Femur (tissue), 1 donor: Measurements from ENCODE around the gene CYP4F2.
"Not testable (repeated sequence)": the region's sequence is repeated elsewhere in the genome, so short reads cannot be mapped to it uniquely, and the experiment has no call there.

Experiments used
- DNase-seq: peaks from one replicate; pipeline ENCODE4 v3.0.0-alpha.2; 2017

Gene CYP4F2

DNA sequence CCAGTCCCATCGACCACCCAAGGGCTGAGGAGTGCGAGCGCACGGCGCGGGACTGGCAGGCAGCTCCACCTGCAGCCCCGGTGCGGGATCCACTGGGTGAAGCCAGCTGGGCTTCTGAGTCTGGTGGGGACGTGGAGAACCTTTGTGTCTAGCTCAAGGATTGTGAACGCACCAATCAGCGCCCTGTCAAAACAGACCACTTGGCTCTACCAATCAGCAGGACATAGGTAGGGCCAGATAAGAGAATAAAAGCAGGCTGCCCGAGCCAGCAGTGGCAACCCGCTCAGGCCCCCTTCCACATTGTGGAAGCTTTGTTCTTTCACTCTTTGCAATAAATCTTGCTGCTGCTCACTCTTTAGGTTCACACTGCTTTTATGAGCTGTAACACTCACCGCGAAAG is 2.2 kb upstream of the CYP4F2 start:
- DNase-seq, result not testable (repeated sequence)

DNA sequence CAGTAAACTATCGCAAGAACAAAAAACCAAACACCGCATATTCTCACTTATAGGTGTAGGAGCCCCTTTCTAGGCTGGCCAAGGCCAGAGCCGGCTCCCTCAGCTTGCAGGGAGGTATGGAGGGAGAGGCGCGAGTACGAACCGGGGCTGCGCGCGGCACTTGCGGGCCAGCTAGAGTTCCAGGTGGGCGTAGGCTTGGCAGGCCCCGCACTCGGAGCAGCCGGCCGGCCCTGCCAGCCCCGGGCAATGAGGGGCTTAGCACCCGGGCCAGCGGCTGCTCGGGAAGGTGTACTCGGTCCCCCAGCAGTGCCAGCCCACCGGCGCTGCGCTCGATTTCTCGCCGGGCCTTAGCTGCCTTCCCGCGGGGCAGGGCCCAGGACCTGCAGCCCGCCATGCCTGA is 1.7 kb upstream of the CYP4F2 start:
- not testable (repeated sequence) for DNase-seq

DNA sequence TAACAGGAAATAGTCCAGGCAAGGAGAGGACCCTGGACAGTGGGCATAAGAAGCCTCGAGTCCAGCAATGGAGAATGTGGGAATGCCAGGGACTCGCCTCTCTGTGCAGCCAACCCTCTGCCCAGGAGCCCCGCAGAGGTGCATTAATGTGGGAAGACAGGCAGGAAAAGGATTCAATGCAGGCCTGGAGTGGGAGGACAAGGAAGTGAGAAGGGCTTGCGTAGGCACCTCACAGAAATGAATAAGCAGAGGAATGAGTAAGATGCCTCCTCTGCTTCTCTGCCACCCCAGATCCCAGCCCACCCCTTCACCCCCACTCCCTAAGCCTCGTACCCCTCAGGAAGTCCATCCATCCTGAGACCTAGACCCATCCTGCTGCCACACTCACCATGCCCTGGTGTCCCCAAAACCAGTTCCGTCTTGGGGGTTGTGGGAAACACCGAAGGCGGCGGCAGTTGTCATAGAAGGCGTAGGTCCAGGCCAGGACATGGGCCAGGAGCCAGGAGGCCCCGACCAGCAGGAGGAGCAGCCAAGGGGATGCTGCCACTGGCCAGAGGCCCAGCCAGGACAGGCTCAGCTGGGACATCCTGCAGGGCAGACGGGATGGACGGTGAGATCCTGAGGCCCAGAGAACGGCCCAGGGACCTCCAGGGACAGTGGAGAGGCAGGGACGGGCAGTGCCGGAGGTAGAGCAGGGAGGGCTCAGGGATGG is 692 bp downstream of the CYP4F2 start:
- DNase-seq, result no peak

DNA sequence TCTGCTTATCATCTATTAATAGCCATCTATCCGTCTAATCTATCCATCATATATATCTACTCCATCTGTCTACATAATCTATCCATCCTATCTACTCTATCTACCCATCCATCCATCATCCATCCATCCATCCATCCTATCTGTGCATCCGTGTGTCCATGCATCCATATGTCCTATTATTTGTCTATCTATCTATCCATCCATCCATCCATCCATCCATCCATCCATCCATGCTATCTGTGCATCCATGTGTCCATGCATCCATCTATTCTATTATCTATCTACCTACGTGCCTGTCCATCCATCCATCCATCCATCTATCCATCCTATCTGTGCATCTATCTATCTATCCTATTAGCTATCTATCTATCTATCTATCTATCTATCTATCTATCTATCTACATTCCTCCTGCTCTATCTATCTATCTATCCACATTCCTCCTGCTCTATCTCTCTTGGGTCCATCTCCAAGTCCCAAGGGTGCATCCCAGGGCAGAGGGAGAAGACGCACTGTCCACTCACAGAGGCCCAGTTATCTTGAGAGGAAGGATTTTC is 1.9 kb downstream of the CYP4F2 start:
- DNase-seq, result no peak

DNA sequence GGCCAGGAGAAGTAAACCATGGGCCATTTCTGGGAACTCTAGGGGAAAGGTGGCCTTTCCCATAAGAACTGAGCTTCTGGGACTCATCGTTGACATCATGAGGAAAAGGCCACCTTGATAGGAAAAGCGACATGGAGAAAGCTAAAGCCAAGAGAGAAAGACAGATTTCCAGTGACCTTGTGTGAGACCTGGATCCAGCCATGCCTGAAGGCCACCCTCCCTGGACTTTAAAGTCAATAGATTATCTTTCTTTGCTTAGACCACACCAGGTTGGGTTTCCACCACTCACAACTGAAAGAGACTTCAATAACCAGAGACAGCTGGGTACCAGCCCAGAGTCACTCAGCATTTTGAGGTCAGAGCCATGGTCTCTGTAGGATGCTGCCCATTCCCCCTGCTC is 3.5 kb downstream of the CYP4F2 start:
- DNase-seq, result no peak

DNA sequence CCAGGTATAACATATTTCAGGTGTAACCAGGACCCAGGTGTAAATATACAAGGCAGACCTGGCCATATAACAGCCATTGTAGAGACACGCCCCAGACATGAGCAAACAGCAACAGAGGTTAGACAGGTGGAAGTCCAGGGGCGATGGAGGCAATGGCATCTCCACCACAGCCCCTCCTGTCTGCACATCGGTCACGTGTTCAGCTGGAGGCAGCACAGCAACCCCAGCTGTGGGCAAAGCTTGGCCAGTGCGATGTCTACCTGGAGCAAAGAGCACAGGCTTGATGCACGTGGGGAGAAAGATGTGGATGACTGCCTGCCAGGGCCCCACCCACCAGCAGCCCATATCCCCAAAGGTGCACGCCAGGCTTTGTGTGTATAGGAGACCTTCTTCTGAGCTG is 4.4 kb downstream of the CYP4F2 start:
- DNase-seq, result no peak

DNA sequence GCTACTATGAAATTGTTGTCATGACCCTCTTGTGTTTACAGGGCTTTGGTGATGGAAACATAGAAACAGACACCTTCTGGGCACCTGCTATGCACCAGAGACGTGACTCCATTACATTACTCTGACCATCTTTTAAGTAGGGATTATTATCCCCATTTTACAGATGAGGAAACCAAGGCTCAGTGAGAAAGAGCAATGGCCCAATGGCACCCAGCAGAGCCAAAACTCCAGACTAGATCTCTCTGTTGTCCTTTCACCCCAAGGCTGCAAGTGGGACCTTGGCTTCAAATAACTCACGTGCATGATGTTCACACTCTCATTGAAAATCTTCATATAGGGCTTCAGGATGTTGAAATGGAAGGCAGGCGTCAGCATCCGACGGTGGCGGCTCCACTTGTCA is 5.9 kb downstream of the CYP4F2 start:
- no peak for DNase-seq

DNA sequence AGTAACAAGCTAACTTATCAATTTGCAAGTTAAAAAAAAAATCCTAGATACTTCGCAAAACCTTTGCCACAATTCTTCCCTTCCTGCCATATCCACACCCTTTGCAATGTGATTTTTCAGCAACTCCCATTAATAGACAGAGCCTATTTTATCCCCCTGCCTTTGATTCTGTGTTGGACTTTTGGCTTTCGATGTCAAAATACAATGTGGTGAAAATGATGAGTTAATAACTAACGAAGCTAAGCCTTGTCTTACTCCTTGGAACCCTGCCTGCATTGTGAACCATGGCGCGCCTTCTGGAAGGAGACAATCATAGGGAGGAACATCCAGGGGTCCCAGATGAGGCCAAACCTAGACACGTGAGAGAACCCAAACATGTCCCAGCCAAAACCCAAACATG is 6.4 kb downstream of the CYP4F2 start:
- DNase-seq, result no peak

DNA sequence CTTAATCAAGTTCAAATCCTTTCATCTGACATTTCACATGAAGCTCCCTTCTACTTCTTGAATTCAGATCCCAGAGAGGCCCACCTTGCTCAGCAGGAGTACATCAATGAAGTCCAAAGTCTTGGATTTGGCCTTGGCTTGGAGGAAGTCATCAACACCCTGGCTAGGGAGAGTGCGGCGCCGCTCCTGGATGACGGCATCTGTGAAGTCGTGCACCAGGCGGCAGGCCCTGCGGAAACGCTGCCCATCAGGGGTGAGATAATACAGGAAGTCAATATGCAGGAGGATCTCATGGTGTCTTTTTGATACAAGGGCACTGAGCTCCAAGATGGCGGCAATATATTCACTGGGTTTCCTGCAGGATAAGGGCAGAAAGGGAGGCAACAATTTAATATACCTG is 8.5 kb downstream of the CYP4F2 start:
- not testable (repeated sequence) for DNase-seq

DNA sequence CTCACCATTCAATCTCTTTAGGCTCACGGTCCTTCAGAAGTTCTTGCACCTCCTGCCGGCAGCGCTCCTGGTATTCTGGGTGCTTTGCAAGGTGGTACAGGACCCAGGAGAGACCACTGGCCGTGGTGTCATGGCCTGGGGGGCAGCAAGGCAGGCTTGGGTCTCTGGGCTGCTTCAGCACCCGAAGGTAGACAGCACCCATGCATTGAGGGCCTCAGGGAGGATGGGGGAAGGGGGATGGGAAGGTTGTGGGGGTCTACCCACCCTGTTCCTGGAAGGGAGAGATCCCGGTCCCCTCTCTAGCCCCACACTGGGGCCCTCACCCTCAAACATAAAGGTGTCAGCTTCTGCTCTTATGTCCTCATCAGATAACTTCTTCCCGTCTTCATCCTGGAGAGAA is 12.0 kb downstream of the CYP4F2 start:
- no peak for DNase-seq

DNA sequence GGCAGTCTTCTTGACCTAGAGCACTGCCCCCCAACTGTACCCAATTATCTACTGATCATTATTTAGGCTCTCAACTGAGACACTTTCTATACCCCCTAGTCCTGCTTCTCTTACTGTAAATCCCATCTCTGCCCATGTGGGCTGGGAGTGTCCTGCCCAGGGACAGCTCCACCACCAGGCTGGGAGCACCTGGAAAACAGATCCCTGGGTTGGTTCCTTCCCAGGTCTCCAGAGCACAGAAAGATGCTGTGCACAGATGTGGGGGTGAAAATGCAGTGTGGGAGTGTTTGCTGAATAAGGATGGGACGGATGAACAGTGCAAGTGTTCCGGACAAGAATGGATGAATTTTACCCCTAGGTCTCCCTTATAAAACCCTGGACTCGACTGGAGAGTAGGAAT is 12.7 kb downstream of the CYP4F2 start:
- DNase-seq, result no peak

DNA sequence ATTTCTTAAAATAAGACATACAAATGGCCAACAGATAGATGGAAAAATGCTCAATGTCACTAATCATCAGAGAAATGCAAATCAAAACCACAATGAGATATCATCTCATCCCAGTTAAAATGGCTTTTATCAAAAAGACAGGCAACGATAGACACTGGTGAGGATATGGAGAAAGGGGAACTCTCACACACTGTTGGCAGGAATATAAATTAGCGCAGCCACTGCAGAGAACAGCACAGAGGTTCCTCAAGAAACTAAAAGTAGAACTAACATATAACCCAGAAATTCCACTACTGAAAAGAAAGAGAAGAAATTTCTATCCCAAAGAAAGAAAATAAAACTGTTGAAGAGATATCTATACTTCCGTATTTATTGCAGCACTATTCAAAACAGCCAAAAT is 14.5 kb downstream of the CYP4F2 start:
- not testable (repeated sequence) for DNase-seq

DNA sequence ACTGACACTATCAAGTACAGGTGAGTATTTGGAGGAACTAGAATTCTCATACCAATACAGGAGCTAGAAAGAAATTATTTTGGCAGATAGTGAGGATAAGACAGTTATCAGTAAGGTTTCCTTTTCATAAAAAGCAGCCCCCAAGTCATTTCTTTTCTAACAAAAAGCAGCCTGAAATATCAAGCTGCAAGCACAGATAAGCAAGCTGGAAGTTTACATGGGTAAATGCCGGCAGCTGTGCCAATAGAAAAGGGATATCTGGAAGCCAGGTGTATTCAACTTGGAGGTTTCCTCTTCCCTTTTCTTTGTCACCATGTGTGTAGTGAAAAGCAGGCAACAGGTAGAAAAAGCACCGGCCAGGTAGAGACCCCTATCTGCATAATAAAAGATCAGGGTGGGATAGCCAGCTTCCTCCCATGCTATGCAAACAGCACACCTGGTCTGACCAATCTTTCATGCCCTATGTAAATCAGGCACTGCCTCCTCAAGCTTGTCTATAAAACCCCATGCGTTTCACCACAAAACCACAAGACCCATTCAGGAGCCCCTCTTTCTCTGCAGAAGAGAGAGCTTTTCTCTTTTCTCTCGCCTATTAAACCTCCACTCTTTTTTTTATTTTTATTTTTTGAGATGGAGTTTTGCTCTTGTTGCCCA is 22.9 kb downstream of the CYP4F2 start:
- DNase-seq, result no peak

DNA sequence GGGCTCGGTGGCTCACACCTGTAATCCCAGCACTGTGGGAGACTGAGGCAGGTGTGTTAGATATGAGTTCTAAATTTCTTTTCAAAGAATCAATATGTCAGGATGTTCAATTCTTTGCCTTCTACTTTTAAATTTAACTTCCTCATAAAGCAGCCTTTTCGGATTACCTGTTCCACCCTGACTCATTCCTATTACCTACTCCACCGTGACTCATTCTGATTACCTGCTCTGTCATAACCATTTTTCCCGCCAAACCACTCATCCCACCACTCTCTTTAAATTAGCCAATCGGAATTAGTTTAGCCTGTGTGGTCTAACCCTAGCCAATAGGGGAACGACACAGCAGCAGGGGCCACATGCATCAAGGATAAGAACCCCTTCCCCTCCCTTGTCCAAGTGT is 24.1 kb downstream of the CYP4F2 start:
- DNase-seq, result not testable (repeated sequence)

DNA sequence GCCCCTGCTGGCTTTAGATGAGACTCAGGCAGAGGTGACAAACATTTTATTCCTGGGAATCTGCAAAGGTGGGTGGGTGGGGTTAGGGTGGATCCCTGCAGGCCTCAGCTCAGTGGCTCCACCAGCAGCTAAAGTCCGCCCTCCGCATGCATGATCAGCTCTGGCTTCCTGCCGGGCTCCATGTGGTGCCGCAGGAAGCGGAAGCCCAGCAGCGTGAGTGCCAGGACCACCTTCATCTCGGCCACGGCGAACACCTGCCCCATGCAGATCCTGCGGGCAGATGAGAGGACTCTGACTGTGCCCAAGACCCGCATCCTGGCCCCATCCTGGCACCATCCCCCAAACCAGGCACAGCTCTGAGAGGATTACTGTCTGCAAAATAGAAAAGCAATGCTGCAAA is 26.3 kb downstream of the CYP4F2 start:
- DNase-seq, result peak; percentile 23

DNA sequence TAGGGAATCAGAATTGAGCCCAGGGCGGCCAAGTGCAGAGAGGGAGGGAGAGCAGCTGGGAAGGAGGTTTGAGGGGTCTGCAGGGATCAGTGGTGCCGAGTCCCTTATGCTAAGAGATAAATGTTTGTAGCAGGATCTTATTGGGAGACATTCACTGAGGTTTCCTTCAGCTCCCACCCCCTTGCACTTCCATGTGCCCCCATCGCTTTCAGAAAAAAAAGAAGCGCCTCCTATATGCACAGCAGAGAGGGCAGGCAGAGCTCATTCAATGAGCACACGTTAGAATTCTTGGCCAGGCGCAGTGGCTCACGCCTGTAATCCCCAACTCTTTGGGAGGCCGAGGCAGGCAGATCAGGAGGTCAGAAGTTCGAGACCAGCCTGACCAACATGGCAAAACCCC is 28.0 kb downstream of the CYP4F2 start:
- no peak for DNase-seq

DNA sequence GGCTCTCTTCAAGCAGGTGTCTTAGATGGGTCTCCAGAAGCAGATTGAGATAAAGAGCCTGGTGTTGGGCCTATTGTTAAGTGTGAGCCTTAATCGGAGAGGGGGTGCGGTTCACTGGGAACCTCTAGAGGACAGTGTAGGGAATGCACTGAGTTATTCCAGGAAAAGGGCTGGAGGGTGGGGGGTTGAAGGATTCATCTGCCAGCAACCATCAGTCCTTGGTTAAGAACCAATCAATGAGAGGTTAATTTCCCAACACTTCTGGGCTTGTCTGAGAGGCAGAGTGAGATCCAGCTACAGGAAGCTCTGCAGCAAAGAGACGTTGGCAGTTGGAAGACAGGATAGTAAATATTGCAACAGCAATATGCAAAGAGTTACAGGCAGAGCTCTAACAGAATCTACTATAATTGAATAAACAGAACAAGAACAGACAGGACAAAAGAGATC is 28.7 kb downstream of the CYP4F2 start:
- DNase-seq, result peak; percentile 36

DNA sequence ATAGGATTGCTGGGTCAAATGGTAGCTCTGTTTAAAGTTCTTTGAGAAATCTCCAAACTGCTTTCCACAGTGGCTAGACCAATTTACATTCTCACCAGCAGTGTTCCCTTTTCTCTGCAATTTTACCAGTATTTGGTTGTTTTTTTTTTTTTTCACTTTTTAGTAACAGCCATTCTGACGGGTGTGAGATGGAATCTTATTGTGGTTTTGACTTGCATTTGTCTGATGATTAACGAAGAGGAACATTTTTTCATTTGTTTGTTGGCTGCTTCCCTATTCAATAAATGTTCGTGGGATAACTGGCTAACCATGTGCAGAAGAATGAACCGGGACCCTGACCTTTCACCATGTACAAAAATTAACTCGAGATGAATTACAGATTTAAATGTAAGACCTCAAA is 31.2 kb downstream of the CYP4F2 start:
- DNase-seq, result no peak

DNA sequence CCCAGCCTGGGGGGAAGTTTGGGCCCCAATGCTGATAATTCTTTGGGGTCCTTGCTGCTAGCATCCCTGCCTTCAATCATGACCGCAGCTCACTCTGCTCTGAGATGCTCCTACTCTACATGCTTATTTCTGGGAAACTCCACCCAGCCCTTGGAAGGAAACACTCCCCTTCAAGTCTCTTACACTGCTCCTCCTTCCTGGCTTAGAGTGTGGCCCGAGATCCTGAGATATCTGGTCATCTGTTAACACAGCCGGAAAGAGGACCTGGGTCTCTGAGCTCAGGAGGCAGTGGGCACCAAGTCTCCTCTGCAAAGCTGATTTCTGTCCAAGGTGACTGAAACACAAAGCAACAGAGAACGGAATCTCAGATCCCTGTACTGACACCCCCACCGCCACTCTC is 33.0 kb downstream of the CYP4F2 start:
- DNase-seq, result no peak

DNA sequence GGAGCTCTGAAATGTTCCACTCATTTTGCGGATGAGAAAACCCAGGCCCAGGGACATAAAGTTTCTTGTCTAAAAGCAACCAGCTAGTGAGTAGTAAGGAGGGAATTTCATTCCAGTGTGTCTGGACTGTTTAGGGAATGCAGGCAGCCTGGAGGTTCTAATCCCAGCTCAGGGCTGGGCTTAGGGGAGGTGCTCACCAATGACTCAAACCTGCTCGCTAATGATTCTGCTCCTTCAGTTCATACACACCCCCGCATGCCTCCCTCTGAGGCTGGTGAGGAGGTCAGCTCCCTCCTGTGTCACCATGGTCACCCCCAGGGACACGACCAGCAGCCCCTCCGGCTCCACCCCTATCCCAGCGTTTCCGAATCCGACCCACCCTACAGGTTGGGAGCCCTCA is 34.6 kb downstream of the CYP4F2 start:
- DNase-seq, result no peak

DNA sequence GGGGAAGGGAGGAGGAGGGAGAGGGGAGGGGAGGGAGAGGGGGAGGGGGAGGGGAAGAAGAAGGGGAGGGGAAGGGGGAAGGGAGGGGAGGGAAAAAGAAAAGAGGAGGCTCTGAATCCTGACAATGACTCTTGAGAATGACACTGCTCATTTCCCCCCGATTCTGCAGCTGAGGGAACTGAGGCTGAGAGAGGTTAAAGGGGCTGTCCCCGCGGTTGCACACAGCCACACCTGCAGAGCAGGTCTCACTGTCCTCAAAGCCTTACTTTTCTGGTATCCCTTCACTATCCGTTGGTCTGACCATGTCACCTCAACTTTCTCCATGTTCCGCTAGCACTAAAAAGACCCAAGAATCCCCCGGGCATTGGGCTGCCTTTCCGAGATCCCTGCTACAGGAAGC is 35.4 kb downstream of the CYP4F2 start:
- no peak for DNase-seq

DNA sequence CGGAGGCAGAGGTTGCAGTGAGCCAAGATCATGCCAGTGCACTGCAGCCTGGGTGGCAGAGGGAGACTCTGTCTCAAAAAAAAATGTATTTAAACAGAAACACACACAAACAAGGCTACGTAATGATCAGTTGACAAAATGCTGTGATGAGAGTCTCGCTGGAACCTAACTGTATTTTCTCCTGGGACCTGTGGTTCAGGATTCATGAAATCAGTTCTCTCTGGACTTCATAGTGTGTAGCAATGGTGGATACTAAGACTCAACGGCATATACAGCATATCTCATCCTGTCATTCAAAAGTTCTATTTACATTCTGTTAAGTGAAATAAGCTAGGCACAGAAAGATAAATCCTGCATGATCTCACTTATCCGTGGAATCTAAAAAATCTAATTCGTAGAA is 37.4 kb downstream of the CYP4F2 start:
- DNase-seq, result no peak

DNA sequence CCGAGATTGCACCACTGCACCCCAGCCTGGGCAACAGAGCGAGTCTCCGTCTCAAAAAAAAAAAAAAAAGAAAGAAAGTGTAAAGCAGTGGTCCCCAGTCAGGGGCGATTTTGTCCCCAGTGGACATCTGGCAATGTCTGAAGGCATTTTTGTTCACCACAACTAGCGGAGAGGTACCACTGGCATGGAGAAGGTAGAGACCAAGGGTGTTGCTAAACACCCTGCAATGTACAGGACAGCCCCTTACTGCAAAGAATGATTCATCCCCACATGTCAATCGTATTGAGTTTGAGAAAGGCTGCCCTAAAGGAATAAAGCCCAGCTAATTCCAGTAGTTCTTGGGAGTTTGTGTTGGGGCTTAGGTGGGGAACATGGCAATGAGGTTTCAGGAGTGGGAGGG is 38.7 kb downstream of the CYP4F2 start:
- DNase-seq, result no peak

DNA sequence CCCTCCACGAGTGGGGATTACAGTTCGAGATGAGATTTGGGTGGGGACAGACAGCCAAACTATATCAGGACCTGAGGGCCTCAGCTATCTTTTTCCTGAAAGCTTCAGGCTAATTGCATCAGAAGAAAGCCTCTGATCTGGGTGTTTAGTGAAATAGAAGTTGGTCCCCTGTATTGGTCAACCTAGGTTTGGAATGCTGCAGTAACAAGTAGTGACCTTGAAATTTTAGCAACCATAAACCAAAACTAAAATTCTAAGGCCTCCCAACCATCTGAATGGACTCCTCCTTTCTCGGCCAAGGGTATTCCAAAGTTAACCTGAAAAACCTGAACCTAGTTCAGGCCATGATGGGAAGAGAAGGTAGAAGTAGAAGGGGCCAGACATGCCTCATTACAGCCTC is 47.5 kb downstream of the CYP4F2 start:
- no peak for DNase-seq

DNA sequence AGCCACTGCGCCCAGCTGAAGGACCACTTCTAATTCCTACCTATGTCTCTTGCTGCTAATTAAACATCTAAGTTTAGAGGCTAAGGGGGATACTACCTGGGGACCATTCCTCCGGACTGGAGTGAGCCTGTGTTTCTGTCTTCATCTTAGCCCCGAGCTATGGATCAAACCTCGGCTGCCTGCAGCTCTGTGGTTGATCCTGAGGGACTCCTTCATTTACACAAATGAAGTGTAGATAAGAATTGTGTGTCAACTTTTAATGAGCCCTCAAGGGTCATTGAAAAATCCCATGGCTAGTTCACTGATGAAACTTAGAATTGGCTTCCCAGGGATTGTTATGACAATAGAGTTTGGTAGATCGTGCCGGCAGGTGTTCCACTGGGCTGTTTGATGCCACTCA is 51.0 kb downstream of the CYP4F2 start:
- no peak for DNase-seq
